Kasumi-1 (cell line): ENCODE measurements around the gene INPP5A.

ENCODE experiments used
- DNase-seq, 2 experiments: peaks; one replicate each; lab custom pipeline; 2025; lab: John Stamatoyannopoulos, UW

The INPP5A gene

DNA sequence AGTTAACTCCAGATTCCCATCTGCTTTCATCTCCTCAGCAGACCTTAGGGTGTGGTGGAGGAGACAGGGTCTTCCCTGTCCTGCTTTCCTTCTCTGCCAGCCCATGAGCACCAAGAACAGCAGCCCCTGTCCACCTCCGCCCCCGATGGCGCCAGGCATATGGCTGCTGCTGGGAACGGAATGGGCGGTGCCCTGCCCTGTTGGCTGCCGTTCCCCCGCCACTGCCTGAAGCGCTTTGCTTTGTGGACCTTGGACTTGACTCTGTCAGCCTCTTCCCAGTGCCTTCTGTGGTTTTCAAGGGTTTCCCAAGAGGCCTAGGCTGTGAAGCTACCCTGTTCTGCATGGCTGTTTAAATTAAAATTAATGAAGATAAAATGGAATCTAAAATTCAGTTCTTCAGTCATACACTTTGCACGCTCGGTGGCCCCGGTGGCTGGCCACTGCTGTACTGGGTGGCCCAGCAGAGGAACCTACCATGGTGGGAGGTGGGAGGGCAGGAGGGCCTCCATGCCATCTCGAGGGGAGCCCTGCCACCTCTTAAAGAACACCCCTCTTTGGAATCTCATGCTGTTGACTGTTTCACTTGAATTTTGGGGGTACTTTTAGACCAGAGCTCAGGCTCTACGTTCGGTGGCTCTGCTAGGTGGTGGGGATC is 169.7 kb downstream of the INPP5A start:
- no peak for DNase-seq

DNA sequence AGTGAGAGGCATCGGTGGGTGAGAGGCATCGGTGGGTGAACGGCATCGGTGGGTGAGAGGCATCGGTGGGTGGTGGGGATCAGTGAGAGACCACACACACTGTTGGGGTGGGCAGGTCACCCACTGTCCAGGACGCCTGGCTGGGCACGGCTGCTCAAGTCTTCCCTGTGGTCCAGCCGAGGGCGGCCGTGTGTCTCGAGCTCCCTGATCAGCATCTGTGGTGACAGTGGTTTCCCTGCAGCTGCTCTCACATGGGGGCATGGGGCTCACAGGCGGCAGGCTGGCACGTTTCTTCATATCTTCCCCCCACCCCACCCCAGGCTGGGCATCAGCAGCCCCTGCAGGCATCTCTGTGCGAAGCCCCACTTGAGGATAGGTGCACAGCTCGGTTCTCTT is 170.2 kb downstream of the INPP5A start:
- DNase-seq = no peak

DNA sequence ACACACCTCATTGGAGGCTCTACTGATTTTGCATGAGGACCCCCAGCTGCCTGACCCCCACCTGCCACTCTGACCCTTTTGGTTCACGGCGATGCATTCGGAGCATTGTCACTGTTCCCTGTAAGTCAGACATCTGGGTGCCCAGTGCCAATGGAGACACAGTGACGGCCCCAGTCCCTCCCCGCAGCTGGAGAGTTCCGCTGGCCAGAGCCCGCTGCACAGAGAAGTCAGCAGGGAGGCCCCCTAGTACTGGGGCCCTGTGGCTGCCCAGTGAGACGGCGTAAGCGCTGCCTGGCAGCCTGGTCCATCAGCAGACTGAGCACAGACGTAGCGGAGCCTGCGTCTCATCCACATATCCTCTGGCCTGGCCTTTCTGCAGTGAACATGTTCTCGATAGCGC is 170.9 kb downstream of the INPP5A start:
- no peak for DNase-seq

DNA sequence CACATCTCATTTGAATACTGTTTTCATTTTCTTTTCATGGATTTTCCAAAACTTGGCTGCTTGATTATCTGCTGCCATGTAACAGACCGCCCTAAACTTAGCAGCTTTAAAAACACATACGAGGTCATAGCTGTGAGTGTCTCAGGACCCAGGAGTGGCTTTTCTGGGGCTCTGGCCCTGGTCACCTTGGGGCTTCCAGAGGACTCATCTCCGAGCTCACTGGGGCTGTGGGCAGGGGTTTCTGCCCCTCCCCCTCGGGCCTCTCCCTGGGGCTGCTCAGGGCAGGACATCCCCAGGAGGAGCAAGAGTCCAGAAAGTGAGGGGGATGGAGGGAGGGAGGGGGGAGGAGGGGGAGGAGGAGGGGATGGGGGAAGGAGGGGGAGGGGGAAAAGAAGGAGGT is 171.3 kb downstream of the INPP5A start:
- DNase-seq = no peak

DNA sequence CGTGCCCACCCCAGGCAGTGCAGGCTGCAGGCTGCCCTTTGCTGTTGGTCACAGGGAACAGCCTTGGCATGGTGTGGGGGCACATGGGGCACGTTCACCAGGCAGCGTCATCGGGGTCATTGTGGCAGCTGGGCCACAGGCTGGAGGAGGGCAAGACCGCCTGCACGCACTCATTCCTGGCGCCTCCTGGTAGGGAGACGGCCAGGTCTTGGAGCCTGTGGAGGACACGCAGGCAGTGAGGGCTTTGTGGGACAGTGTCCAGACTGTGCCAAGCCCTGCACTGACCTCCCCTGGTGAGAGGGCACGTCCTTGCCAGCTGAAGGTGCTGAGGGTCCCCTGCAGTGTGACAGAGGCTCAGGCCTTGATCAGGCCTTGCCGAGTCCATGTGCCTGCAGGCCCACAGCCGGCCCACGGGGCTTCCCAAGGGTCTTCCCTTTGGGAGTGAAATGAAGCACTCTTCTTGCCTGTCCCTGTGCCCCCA is 171.9 kb downstream of the INPP5A start:
- no peak for DNase-seq

DNA sequence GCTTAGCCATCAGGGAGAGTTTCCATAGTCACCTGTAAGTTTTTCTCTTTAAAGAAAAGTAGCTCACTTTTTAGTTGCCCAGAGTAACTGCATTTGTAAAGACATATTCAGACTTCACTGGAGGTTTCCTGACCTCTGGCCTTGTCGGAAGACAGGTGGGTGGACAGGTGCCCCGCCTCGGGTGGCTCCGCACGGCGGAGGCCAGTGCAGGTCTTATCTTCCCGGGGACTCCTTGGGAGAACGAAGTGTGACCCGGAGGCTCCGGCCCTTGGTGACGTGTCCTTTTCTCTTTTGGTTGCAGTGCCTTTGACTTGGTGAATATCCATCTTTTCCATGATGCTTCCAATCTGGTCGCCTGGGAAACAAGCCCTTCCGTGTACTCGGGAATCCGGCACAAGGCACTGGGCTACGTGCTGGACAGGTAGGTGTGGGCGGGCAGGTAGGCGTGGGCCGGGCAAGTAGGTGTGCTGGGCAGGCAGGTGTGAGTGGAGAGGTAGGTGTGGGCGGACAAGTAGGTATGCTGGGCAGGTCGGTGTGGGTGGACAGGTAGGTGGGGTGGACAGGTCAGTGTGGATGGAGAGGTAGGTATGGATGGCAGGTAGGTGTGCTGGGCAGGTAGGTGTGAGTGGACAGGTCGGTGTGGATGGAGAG is 172.6 kb downstream of the INPP5A start:
- DNase-seq = no peak

DNA sequence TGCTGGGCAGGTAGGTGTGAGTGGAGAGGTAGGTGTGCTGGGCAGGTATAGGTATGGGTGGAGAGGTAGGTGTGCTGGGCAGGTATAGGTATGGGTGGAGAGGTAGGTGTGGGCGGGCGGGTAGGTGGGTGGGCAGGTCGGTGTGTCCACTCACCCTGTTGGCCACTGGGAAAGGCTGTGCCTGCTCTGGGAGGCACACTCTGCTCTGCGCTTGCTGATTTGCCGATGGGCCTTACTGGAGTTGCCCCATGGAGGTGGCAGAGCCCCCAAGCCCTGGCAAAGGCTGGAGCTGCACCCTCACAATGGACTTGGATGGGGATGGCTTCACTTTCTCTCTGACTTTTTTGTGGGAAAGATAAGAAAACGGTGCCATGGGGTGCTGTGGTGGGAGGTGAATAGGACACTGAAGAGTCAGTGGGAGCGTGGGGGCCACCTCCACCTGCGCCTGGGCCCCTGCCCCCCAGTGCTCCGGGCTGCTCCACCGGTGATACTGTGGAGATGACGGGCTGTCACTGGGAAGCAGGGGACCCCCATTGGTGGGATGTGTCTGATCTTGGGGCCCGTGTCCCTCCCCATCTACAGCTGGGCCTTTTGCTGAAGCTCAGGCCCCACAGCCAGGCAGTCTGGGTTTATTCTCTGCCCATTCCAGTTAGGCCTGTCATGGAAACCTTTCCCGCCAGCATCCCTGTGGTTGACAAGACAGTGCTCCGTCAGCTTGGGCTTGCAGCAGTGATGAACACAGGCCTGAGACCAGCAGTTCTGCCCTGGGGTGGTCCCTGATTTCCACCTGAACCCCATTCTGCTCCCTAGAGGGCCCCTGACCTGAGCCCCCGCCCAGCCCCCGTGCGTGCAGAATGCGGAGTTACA is 173.4 kb downstream of the INPP5A start:
- no peak for DNase-seq

DNA sequence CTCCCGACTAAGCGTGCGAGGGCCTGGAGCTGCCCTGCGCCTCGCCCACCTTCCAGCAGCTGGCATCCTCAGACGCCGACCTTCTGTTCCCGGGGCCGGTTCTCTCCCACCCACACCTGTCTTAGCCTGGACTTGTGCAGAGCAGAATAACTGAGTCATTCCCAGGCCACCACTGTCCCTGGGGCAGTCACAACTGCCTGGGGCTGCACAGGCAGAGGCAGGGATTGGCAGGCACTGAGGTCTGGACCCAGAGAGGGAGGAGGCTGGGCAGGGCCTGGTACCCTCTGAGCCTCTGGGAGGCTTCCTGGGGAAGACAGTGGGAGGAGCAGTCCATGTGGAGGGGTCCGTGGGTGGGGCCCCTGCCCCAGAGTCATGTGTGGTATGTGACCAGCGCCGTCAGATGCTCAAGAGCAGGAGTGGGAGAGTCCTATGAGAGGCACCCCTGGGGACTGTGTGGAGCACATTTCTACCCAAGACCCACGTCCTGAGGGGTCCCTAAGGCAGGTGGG is 174.1 kb downstream of the INPP5A start:
- DNase-seq = no peak

DNA sequence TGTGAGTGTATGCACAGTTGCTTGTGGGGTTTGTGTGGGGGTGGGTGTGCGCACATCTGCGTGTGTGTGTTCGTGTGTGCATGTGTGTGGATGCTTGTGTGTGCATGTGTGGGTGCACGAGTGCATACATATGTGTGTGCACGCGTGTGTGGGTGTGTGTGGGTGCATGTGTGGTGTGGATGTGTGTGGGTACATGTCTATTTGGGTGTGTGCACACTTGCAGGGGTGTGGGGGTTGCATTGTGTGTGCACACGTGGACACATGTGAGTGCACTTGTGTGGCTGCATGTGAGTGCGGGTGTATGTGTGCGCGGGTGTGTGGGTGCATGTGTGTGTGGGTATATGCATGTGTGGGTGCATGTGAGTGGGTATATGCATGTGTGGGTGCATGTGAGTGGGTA is 174.7 kb downstream of the INPP5A start:
- DNase-seq = no peak

DNA sequence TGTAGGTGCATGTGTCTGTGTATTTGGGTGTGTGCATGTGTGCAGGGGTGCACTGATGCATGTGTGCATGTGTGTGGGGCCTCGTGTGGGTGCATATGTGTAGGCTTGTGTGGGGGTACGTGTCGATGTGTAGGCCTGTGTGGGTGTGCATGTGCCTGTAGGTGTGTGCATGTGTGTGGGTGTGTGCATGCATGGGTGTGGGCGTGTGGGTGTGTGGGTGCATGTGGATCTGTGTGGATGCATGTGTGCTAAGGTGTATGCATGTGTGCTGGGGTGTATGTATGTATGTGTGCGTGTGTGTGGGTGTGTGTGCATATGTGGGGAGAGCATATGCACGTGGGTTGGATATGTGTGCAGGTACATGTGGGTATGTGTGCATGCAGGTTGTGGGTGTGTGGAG is 175.2 kb downstream of the INPP5A start:
- DNase-seq = no peak

DNA sequence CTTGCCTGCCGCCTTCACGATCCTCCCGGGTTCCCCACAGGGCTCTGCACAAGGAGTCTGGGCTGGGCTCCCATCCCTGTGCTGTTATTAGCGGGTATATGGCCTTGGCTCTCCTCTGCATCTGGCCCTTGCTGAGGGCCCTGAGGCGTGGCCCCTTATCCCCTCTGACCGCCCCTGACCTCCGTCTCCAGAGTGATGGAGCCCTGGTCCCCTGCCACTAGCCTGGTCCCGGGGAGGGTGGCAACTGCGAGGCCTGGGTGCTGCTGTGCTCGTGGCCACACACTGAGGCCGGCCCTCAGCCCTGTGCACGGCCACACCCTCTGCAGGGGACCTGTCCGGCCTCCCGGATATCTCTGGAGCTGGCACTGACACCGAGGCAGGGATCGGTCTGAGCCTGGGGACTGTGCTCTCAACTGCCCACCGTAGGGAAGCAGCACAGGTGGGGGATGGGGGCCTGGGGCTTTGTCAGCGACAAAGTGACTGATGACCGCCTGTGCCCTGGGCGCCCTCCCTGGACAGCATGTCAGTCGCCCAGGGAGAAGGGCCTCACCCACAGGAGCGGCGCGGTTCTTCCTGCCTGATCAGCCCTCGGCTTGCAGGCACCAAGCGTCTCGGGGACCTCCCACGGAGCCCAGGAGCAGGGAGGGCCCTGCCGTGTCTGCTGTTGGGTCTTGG is 176.0 kb downstream of the INPP5A start:
- no peak for DNase-seq

DNA sequence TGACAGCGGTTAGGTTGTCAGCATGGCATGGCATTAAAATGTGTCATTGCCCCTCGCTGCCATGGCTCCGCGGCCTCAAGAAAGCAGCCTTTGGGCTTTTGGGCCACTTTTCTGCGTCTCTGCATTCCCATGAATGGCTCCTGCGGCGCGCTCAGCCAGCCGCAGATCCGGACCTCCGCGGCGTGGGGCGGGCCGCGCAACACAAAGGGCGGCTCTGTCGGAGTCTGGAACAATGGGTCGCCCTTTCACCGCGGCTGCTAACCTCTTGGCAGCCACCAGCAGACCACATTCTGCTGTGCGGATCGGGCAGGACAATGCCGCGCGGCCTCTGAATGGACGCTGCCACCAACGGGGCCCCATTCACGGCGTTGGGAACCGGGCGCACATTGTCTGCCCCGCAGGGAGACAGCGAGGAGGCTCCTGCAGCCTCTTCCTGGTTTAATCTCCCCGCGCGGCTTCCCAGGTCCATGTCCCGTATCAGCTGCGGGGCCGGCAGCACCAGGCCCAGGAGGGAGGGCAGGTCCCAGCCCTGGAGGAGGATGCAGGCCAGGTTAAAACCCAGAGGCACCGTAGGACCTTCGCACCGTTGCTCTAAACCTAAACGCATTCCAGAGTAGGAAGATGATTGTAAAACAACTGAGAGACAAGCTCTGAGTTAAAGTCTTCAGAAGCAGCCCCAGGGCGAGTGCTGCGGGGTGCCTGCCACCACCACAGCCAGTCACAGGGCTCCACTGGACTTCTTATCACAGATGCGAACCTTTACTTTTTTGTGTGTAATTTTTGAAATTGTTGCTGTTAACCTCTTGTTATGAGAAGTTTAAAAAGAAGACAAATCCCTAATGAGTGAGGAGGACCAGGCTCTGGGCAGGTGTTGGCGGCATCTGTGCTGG is 176.8 kb downstream of the INPP5A start:
- DNase-seq = no peak

DNA sequence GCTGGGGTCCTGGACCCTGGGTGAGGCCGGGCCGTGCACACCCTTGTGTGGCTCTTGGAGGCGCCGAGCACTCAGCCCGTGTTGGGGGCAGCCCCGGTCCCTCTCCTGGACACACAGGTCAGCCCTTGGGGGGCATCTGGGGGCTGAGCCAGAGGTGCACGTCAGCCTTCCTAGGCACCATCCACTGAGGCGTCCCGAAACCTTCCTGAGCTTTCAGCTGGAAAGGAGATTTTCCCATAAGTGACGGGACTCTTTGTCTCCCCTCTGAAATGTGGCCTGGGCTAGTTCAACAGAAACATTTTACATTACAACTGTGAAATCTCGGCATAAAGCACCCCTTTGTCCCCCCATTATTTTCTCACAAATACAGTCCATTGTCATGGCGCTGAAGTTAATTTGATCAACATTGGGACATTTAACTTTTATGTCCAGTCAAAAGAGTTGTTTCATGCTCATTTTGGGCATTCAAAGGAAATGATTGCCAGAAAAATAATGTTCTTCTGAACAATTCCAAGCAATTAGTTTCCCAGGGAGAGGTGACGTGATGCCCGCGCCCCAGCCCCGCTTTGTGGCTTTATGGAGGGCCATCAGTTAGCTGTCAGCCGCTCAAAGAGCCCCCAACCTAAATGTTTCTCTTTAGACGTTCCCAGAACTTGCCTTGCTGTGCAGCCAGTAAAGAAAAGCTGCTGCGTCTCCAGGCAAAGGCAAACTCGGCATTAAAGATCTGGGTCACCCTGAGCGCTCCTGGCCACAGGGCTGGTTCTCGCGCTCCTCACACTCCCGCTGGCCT is 177.6 kb downstream of the INPP5A start:
- no peak for DNase-seq

DNA sequence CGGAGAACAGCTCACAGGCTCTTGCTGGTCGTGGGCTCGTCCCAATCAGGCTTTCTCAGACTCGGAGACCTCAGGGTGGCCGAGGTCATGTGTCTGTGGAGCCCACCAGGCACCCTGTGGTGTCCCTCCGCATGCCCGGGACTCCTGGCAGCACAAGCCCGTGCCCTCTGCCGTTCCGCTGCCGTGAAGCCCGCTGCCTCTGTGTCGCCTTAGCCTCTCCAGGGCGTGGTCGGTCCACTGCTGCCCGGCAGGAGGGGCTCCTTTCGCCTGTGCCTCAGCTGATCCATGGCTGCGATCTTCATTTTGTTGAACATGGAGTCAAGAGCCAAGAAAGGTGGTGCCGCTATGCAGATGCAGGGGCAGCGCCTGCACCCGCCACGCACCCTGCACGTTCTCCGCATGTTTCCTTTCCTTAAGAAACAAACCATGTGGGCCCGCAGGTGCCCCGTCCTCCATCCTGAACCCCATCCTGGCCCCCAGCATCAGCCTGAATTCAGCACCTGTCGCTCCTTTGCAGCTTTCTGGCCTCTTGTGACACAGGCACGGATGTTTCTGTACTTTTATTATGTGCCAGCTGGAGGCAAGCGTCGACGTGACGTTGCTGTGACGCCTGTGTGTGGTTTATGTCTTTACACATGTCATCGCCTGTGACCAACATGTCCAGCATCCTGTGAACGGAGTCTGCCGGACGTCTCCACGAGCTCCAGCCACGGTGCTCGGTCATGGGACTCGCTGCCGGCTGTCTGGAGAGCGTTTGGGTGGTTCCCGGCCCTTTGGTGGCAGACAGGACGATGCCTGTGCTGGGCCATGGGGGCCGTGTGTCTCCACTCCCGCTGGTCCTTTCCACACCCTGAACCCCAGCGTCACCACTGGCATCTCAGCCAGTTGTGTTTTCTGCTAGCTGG is 178.4 kb downstream of the INPP5A start:
- DNase-seq = no peak

DNA sequence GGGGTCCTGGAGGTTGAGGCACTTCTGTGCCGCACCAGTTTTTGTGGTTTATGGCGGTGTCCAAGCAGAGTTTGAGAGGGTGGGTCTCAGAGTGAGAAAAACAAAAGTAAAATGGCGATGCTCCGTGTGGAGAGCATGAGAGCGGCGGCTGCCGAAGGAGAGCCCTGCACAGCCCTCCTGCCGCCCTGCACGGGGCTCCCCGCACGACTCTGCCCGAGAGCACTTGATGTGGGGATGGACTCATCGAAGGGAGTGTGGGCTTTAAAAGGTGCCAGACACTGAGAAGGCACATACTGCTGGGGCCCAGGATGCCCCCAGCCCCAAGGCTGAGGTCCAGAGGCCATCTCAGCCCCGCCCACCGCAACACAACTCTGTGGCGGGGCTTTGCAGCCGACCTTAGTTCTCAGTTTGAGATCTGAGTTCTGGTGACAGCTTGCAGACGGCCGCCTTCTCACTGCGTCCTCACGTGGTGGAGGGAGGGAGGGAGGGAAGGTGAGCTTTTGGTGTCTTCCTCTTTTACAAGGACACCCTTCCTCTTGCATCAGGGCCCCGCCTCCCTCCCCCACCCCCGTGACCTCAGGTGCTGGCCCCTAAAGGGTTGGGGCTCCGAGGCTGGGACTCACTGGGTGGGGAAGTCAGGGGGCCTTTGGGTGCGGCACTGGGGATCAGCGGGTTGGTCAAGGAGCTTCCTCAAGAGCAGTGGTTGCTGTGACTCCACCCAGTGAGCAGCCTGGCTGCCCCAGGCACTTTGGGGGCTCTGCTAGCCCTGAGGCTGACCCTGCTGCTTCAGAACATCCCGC is 179.3 kb downstream of the INPP5A start:
- DNase-seq = no peak

DNA sequence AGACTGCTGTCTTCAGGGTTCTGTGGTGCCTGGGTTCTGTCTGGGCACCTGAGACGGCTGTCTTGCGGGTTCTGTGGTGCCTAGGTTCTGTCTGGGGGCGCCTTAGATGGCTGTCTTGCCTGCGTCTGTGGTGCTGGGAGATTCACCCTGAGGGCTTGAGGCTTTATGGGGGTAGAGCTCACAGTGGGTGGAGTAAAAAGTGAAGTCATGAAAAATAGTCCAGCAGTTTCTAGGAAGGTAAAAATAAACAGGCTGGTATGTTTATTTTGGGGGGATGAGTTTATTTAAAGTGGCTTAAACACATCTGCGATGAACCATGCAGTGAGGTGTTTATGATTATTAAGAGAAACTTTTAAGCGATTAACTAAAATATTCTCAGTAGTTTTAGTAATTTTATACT is 184.1 kb downstream of the INPP5A start:
- no peak for DNase-seq

DNA sequence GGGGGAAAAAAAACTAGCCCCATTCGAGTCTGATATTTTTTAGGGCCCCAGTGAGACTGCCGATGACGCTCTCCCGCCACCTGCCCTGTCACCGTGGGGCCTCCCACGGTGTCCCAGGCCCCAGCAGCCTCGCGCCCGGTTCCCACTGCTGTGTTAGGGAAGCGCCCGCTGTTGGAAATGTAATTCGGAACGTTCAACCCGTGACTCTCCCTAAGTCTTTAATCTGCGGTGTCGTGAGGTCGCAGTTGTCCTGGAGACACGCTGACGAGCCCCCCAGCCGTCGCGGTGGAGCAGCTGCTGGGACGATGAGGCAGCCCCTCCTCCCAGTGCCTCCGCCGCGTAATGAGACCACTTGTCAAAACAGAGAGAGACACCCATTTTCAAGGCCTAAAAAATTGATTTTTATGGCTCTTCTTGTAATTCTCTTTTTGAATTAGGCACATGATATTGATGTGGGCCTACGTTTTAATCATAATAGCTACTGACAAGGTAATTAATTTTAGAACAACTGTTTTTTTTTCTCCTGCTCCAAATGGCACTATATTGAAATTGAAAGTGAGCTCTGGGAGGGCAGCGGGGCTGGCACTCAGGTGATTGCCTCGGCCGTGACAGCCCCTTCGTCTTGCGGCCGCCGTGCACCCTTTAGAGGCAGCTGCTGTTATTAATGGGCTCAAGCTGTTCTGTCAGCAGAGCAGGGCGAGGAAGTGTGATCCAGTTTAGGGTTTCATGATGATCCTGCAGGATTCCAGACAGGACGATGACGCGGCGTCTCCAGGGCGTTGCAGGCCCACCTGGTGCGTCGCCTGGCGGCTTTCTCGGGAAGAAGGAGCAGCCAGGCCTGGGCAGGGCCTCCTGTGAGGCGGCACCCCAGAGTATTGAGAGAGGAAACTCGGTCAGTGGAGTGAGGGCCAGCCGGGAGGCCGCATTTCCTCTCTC is 185.1 kb downstream of the INPP5A start:
- DNase-seq = no peak
